HG03108 (cell line): ENCODE data around the gene C10orf88.
"Not testable (repeated sequence)": the region's sequence is repeated elsewhere in the genome, so short reads cannot be mapped to it uniquely, and the experiment has no call there.

Source experiments
- ATAC-seq: cut with Tn5 transposase; IDR thresholded peaks from one replicate; pipeline ENCODE4 v1.9.1; 2021; ENCODE audit warnings: moderate library complexity; ENCODE audit not compliant: unreplicated experiment

The C10orf88 gene

DNA sequence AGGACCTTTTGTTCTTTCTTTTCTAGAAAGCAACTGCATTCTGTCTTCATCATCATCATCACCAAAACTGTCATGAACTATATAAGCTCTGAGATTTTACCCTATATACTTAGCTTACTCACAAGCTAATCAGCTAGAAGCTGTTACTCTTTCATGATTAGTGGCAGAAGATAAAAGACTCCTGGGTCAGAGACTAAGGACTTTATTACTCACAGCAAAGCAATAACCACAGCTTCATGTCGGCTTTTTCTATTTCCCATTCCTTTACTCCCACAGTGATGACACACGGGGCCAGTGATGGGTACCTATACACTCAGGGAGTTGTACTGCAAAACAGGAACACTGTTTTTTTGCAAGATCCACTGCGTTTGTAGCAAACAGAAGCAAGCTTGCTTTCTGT is 8.4 kb upstream of the C10orf88 start:
- ATAC-seq, result no peak

DNA sequence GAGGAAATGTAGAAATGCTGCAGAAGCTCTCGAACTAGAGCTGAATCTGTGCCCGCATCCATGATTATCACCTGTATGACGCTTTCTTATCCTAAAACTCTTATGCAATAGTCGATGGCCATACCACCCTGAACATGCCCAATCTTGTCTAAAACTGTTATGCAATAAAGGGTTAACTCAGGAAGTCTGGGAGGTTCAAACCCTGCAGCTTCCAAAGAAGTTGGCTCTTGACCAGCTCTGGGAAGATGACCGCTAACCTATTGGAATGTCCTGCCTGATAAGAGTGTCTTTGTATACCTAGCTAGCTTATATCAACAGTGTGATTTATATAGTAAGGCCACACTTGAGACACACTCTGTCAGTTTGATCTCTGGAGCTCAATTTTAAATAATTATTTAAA is 3.4 kb upstream of the C10orf88 start:
- ATAC-seq, result no peak

DNA sequence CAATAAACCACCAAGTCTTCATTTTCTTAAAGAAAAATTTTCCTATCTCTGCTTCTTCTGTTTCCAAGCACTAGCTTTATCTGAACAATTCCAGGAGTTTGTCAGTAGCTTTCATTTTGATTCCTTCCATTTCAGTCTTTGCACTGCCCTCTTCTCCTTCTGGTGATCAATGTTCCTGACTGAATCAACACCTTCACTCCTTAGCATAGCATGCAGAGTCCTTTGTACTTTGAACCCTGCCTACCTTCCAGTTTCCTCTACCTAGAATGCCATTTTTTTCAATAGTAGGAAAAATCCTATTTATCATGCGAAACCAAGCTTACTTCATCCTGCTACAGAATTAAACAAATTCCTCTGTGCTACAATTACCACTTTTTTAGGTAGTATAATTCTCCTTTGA is 1.9 kb upstream of the C10orf88 start:
- no peak for ATAC-seq

DNA sequence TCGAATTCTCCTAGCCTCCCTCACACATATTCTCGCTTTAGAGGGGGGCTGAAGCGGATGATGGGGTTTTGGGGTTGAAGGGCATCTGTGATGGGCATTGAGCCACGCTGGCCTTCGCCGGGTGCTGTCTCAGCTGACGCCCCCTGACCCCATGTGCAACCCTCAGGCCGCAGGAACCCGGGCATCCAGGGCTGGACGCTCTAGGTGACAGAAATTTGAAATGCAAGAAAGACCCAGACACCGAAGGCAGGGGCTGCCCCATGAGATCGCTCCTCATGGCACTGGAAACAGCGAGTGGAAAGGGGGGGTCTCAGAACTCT is 664 bp upstream of the C10orf88 start:
- no peak for ATAC-seq

DNA sequence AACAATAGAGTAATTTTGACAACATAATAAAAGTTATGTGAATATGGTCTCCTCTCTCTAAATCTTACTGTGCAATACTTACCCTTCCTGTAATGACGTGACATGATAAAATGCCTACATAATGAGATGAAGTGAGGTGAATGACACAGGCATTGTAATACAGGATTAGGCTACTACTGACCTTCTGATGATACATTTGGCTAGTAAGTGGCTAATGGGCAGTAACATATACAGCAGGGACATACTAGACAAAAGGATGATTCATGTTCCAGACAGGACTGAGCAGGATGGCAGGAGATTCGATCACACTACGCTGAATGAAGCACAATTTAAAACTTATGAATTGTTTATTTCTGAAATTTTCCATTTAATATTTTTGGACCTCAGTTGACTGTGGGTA is 4.7 kb downstream of the C10orf88 start:
- ATAC-seq, result no peak

DNA sequence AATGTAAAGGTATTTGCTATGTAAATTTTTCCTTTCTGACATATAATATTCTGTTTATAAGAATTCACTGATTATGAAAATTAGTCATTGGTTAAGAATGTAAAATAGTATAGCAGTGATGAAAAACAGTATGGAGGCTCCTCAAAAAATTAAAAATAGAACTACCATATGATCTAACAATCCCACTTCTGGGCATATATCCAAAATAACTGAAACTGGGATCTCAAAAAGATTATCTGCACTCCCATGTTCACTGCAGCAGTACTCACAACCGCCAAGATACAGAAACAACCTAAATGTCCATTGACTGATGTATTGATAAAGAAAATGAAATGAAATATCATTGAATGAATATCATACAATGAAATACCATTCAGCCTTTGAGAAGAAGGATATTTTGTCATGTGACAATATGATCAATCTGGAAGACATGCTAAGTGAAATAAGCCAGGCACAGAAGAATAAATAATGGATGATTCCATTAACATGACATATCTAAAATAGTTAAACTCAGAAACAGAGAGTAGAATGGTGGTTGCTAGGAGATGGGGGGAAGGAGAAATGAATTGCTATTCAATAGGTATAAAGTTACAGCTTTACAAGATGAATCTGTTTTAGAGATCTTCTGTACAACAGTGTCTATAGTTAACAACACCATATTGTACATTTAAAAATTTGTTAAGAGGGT is 14.0 kb downstream of the C10orf88 start:
- ATAC-seq, result no peak

DNA sequence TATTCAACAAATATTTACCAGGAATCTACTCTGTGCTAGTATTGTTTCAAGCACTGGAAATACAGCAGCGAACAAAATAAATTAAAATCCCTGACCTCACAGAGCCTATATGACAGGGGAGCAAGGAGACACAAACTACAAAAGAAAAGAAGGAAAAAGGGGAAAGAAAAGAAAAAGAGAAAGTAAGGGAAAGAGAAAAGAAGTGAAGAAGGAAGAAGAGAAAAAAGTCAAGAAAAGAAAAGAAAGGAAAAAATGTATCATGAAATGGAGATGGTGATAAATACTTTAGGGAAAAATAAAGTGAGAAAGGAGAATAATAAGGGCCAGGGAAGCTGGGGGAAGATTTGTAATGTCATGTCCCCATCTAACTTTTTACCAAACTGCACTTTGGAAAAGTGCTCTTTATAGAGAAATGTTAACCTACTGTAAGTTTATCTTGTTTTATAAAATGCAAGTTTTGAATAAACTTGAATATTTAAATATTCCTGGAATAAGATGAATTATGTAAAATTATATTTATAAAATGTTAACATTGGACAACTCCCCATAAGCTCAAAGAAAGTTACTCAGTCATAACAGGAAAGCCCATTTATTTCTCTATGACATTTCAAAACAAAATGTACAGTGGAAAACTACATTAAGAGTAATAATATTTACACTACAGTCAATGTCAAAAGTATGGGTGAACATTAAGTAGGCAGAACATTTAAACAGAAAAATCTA is 14.7 kb downstream of the C10orf88 start:
- no peak for ATAC-seq

DNA sequence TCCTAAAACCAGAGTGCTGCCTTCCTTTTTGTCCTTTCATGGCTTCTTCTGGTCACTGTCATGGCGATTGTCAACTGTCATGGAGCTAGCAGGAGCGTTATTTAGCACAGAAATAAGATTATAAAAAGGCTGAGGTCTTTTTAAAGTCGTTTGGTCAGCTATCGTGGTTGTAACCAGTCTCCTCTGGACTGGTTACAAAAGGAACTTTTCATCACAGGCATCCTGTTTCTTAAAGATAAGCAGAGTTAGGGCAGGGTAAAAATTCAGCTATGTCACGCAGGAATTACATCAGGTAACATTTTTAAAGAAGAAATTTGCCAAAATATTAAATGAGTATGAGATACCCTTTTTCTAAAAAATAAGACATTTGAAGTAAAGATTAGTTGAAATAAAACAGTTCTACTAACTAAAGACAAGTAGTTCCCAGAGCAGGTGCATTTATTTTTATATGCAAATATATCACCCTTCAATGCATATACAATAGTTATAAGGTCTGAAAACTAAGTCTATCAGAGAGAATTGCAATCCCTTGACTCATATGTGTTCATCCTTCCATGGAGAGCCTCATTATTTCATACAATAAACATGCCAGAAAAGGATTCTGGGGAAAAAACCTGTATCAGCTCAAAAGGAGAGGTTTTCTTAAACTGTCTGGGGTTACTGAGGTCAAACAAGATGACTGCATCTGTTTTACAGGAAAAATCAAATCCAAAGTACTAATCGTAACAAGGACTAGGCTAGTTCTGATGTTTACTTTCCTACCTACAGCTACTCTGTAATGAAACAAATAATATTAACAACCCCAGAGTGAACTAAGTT is 22.7 kb downstream of the C10orf88 start:
- no peak for ATAC-seq

DNA sequence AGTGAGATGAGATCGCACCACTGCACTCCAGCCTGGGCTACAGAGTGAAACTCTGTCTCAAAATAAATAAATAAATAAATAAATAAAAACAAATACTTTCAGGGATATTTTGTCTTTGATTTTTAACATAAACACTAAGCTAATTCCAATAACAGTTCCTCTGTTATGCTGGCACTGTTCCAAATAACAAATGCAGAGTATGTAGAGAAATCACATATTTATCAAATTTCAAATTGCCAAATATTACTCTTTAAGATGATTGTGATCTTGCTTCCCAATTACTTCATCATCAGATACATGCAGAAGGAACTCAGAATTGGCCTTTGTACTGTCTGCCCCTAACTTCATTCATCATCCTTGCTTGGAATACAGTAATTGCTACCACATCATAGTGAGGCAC is 23.9 kb downstream of the C10orf88 start:
- no peak for ATAC-seq

DNA sequence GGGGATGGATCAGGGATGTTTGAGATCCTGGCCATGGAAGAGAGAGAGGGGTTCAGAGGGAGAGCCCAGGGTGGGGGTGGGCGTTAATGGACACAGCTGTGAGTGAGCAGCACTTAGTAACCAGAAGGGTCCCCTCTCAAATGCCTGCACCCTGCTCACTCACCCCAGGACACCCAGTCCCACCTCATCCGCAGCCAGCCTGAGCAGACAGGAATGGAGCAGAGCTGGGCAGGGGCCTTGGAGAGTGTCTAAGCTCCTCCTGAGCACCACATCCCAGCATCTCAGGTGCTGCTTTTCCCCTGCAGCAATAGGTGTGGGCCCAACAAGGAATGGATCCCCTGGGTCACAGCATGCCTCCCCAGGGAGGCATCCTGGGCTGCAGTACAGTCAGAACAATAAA is 38.3 kb downstream of the C10orf88 start:
- no peak for ATAC-seq

DNA sequence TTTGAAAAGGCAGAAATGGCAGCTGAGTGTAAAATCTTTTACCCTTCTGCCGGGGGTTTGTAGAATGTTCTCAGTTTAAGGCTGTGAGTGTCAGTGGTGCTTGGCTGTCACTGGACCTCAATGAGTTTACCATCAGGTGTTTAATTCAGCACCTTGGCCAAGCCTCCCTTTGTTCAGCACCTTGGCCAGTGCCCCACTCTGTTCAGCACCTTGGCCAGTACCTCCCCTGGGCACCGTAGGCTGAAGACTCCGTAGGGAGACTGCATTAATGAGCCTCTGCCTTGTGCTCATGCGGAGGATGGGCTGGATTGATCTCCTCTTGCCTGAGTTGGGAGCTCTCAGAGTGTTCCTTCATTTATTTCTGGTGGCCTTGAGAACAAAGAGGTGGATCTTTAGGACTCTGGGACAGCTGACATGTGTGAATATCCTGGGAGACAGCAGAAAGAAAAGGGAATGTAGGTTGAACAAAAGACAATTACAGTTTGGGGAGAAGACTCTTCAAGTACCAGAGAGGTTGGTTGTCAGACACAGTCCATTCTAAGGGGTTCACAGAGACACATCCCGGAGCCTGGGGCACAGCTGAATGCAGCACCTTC is 42.0 kb downstream of the C10orf88 start:
- ATAC-seq, result no peak

DNA sequence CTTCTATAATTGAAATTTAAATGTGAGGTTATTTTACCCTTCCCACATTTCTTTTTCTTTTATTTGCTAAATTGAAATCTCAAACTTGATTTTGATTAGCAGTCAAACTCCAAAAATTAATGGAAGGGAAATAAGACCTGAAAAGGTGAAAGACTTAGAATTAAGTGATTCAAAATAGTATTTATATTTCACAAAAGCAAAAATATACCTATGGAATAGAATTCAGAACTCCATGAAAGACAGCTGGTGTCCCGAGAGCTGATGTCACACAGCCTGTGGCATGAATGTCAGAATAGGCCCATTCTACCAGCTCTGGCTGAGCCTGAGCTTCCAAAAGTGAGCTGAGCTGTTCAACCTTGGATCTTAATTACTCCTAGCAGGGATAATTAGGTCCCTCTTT is 43.7 kb downstream of the C10orf88 start, which contains the start of gene FAM24A:
TSS of gene FAM24A (plus strand) at position 301 of the 400 bp plus-strand sequence. CDS start 1,025 bp downstream, outside the sequence.
- no peak for ATAC-seq

DNA sequence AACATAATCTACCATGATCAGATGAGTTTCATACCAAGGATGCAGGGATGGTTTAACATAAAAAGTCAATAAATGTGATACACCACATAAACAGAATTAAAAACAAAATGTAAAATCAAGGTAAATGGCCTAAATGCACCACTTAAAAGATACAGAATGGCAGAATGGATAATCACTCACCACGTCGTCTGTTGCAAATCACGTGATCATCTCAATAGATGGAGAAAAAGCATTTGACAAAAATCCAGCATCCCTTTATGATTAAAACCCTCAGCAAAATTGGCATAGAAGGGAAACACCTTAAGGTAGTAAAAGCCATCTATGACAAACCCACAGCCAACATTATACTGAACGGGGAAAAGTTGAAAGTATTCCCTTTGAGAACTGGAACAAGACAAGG is 50.2 kb downstream of the C10orf88 start:
- ATAC-seq, result not testable (repeated sequence)

DNA sequence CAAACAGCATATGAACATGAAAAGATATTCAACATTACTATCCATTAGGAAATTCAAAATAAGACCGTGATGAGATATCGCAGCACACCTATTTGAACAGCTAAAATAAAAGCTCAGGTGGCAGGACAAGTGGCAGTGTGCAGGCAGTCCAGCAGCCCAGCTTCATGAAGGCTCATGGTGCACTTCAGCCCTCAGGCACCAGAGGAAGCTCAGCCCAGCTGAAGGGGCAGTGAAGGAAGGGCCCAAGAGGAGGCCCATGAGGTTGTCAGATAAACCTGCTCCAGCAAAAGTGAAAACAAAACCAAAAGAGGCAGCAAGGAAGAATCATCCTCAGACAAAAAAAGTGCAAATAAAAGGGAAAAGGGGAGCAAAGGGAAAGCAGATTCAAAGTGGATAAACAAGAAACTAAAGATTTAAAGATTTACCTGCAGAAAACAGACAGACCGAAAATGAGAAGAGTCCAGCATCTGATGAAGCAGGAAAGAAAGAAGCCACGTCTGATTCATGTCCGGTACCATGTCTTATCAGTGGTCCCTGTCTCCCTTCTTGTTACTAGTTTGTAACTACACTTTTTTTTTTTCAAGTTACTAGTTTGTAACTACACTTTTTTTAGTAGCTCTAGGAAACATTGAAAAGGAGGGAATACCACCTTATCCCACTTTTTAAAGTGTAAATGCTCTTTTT is 59.6 kb downstream of the C10orf88 start:
- no peak for ATAC-seq

DNA sequence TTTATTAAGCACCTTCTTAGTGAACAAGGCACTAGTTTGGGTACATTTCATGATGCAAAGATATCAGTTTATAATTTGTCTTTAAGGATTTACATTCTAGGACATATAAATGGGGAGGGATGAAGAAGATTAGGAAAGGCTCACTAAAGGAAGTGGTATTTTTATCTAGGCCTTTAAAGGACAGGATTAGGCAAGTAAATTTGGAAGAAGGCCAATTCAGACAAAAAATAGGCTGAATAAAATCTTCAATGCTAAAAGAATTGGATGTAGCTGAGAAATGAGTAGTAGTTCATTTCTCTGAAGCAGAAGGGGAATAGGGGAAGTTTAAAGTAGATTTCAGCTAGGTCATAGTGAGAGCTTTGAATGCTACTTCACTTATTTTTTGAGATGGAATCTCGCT is 69.9 kb downstream of the C10orf88 start:
- ATAC-seq, result no peak

DNA sequence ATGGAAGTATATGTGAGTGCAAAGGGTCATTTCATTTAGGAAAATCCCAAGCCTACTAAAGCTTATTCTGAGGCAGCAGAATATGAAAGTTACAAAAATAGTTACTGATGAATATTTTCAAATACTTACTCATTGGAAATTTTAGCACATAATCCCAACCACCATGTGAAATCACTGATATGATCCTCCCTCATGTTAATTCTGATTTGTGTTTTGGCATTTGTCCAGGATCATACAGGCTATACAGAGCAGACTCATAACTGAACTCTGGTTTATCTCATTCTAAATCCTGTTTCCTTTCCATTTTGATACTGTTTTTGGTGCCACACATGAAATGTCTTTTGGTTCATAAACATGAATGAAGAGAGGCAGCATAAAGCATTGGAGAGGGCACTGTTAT is 71.3 kb downstream of the C10orf88 start:
- ATAC-seq, result no peak
